RPMI7951 (cell line): ENCODE measurements around the gene SRSF1. TPM values are rescaled to one million over a fixed set of nuclear protein-coding genes. Genes with fewer than 3 reads are reported as not detected.
"Not testable (repeated sequence)": the region's sequence is repeated elsewhere in the genome, so short reads cannot be mapped to it uniquely, and the experiment has no call there.

Experiments used
- DNase-seq: peaks from one replicate; pipeline ENCODE4 v3.0.0-alpha.2; 2012; ENCODE audit warnings: low read depth
- total RNA-seq: library from RNA; depleted of rRNA; stranded (reverse); fragments of >200 nt; shearing (Covaris generic); gene quantifications from 2 replicates; pipeline ENCODE4 v1.2.3, GENCODE V29; 2014; rRNA removed

The SRSF1 gene
- total RNA-seq, 1 experiment from 2014 or later = 330 TPM

DNA sequence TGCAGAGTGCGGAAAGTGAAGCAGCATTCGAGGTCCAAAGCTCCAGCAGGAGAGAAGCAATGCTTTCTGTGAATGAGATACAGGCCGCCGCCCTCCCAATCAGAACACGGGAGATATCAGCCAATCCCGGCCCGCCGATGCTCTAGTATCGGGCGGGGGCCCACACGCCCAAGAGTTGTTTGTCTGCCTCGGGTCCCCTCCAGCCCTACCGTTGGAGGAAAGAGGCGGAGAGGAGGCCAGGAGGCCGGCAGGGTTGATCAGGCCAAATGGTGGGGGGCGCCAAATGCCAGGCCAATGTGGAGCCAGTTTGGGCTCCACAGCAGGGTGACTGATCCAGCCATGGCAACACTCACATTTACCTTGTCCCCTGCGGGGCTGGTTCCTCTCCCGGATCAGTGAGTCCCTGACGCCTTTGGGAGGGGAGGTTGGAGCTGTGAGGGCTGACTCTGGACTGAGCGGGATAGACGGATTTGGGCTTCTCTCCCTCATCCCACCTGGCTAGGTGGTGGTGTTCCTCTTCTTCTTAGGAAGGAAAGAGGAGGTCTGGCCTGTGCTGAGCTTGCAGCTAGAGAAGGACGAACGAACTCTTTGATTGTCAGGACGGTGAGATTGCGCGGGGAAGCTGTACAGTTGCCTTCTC is 41.4 kb downstream of the SRSF1 start:
- DNase-seq = no peak

DNA sequence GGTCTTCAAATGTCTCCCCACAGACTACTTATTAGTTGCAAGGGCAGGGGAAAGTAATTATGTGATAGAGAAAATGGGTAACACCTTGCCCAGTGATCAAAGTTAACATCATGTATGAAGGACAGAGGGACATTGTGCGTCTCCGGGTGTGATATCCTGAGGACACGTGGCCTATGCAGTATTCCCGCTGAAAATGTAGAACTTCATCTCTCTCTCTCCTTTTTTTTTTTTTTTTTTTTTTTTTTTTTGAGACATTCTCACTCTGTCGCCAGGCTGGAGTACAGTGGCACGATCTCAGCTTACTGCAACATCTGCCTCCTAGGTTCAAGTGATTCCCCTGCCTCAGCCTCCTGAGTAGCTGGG is 43.9 kb downstream of the SRSF1 start:
- DNase-seq = no peak

DNA sequence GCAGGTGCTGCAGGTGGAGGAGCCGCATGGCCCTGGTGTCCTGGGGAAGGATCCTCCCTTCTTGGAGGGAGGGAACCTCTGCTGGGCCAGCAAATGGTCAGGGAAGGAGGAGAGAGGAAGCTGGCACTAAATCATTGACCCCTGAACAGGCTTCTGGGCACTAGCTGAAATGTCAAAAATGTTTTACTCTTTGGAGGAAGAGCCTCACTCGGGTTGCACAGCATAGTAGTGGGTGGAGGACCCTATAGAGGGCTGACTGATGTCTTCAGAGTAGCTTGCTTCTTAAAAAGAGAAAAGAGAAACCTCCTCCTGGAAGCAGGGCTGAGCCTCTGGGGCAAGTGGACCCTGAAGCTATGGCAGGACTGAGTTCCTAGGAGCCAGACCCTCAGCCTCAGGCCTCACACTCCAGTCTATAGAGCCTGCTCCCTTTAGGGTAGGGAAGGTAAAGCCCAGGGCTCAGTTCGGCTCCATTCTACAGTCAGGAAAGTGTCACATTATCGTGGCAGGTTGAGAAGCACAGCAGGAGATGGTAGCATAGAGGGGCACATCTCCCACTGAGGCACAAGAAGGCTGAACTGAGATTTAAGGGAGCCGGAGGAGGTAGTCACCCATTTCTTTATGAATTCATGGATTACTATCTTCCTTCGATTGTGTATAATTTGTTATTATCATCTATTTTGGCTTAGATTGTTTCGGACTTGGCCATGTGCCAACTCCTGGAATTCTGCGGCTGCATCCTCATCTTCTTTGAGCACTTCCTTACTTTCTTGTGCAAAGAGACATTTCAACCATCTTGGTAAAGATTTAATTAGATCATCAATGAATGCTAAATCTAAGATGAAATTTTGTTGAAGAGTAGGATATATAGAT is 44.5 kb downstream of the SRSF1 start:
- DNase-seq = no peak

DNA sequence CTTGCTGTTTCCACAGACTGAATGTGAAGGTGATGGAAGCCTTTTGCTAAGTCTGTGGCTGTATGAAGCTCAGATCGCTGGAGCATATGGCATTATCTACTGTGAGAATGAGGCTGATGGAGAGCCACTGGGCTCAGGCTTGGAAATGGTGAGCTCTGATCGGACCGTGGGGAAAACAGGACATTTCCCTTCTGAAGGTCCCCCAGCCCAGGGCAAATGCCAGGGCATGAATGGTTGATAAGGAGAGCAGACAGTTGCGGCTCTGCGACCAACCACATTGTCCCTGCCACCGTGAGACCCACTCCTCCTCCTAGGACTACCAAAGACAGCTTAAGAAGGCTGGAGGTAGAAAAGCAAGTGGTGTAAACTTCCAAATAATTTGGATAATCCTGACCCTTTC is 47.1 kb downstream of the SRSF1 start:
- DNase-seq = no peak

DNA sequence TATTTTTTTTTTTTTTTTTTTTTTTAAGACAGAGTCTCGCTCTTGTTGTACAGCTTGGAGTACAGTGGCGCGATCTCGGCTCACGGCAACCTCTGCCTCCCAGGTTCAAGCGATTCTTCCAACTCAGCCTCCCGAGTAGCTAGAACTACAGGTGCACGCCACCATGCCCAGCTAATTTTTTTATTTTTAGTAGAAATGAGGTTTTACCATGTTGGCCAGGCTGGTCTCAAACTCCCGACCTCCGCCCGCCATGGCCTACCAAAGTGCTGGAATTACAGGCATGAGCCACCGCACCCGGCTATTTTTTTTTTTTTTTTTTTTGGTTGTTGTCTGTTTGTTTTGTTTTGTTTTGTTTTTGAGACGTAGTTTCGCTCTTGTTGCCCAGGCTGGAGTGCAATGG is 48.7 kb downstream of the SRSF1 start:
- DNase-seq = not testable (repeated sequence)

DNA sequence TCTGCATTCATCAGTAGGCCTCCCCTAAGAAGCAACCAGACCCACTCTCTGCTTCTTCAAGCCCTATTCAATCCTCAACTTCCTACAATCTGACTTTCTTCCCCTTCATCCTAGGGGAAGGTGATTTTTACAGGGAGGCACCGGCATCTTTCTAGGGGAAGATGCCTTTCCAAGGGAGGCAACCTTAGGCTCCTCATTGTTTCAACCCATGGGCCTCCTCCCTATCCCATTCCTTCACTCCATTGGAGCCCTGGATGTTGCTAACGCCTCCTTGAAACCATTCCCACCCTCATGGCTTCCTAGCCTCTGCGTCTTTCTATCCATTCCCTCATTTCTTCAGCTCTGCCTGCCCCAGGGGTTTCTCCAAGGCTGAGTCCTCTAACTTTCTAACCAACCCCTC is 49.2 kb downstream of the SRSF1 start:
- no peak for DNase-seq

DNA sequence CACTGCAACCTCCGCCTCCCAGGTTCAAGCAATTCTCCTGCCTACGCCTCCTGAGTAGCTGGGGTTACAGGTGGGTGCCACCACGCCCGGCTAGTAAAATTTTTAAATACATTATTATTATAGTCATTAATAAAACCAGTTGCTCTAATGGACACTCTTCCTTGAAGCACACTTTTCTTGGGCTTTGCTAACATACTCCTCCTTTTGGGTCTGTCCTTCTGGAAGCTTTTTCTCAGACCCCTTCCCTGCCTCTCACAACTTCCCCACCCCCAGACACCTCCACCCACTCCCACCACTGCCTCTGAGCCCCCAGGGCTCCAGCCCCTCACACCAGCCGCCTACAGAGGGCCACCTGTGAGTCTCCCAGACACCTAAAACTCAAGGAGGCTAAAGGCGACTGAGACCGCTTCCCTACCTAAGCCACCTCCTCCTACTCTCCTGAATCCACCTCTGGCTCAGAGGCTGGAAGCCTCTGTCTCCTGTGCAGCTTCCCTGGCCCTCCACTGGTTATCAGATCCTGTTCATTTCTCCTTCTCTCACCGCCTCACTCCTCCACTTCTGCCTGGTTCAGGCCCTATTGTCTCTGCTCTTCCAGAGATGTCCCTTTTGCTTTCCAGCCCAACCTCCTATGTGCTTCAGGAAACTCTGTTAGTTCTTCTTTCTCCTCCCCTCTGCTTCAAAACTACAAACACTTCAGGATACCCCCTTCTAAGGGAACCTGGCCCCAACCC is 49.8 kb downstream of the SRSF1 start:
- no peak for DNase-seq

DNA sequence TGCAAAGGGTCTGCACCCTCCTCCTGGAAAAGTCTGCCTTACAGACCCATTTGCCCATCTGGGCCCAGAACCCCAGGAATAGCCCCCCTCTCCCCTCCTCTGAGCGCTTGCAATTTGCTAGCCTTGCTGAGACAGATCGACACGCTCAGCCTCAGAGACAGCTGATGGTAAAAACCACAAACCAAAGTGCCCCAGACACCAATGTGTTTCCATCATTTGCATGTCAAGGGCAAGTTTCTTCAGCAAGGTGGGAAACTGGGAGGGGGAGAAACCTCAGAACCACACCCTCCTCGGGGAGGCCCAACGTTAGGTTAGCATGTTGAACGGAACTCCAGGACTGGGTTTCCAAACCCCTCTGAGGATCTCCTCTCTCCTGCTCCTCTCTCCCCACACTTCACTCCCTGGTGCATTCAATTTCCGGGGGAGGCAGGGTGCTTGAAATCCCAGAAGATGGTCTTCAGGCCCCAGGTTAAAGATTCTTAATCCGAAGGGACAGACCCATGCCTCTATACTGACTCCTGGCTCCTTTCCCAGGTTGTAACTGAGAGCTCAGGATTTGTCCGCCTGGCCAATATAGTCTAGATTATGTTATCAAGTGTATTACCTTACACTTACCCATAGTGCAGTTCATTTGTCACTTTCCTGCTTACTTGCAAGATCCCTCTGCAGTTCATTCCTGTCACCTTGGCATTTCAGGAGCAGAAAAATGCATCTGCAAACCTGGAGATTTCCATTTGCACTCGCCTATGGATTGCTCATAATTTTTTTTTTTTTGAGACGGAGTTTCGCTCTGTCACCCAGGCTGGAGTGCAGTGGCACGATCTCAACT is 50.5 kb downstream of the SRSF1 start:
- no peak for DNase-seq

DNA sequence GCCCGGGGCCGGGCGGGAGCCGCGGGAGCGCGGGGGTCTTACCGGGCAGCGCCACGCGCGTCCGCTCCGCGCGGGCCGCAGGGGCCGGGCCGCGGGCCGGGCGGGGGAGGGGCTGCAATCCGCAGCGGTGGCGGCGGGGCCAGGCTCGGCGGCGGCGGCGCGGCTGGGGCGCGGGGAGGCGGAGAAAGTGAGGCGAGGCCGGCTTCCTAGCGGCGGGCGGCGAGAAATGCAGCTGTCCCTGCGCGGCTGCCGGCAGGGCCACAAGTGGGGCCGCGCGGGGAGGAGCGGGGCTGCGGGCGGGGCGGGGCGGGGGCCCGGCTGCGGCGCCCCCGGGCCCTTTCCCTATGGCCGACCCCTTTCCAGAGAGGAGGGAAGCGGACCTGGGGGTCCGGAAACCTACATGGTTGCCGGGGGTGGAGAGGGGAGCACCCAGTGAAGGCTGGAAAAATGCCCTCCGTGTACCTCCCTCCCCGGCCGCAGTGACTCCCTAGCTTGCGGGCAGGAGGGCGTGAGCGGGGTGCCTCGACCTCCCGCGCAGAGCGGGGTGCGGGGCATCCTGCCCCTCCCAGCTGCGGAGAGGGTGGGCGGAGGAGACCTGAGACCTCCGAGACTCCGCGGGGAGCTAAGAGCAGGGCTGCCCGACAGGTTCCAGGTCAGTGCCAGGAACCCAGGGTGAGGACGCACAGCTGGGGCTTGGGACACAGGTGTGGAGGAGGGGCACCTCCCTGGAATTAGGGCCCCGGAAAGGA is 51.7 kb downstream of the SRSF1 start, which contains the start of gene CUEDC1:
TSS of gene CUEDC1 (minus strand) at position 230 of the 749 bp plus-strand sequence. CDS start 69,848 bp downstream, outside the sequence.
- DNase-seq = peak; percentile 59

DNA sequence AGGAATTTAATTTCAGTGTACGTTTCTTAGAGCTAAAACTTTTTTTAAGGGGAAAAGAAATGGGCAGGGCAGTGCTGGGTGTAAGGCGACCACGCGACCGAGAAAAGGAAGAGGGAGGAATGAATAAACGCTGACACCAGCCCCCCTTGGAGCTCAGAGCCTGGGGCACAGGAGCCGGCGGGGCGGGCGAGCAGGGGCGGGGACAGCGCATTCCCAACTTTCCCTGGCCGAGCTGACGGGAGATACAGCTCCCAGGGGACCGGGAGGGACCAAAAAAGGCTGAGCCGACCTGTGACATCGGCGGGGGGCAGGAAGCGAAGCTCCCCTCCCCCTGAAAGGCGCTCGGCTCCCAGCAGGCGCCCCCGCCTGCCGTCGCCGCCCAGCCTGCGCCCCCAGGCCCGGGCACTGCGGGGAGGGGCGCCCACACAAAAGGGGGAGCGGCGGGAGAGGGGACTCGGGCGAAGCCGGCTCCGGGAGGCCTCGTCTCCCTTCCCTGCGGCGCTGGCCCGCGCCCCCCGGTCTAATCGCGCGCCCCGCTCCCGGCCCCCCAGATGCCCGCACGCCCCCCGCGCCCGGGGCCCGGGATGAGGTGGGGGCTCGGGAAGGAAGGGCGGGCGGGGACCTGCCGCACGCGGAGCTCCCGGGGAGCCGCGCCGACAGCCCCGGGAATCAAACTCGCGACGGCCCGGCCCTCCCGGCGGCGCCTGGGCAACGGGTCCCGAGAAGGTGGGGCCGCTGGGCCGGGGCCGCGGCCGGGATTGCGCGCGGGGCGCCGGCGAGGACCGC is 52.5 kb downstream of the SRSF1 start:
- DNase-seq = peak; percentile 81

DNA sequence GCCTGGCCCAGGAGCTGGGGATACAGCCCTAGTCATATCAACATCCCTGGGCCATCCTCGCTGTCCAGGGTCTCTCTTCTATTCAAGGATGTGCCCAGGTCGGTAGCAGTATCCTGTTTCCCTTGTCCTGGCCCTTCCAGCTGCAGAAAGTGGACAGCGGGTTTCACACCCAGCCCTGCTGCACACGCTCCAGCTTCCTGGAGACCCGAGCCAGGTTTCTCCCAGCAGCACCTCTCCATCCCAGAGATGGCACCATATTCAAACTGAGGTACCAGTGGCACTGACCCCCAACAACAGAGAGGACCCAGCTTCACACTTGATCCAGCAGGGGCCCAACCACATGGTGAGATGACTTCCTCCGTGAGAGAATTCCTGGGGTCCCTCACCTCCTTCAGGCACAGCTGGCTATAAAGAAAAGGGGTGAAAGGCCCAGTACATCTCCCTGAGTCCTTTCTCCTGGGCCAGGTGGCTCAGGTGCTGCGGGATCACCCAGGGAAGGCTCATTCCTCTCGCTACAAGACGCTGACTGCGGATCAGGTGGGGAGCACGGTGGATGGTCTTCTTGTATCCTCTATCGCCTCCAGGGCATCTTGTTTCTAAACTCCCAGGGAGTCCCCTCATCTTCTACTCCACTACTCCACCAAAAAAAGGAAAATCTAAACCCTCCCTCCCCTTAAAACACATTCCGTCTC is 53.2 kb downstream of the SRSF1 start:
- DNase-seq = no peak

Other genes starting within 250 kb of the SRSF1 start
- gene MRPS23, start 157.2 kb downstream of the SRSF1 start, total RNA-seq = 16.3 and 36.6 TPM in 2 replicates
- gene CUEDC1, start 51.8 kb downstream of the SRSF1 start, total RNA-seq = 6.4 and 6.6 TPM in 2 replicates
- gene VEZF1, start 19.0 kb downstream of the SRSF1 start, total RNA-seq = 65.2 and 78.7 TPM in 2 replicates
- gene DYNLL2, start 76.2 kb upstream of the SRSF1 start, total RNA-seq = 7.6 and 8.0 TPM in 2 replicates
- gene OR4D1, start 141.1 kb upstream of the SRSF1 start, total RNA-seq = not detected in 2 replicates
- not detected in 2 replicates for gene OR4D2, start 159.7 kb upstream of the SRSF1 start, total RNA-seq
- not detected in 2 replicates for gene EPX, start 185.5 kb upstream of the SRSF1 start, total RNA-seq
- gene MKS1, start 212.0 kb upstream of the SRSF1 start, total RNA-seq = 8.8 and 15.7 TPM in 2 replicates
- gene LPO, start 231.3 kb upstream of the SRSF1 start, total RNA-seq = not detected in 2 replicates